Bronchial epithelial cell (primary cell): Measurements from ENCODE around the gene TYSND1. TPM values are rescaled to one million over a fixed set of nuclear protein-coding genes. Genes with fewer than 3 reads are reported as not detected.
"Not testable (repeated sequence)": the region's sequence is repeated elsewhere in the genome, so short reads cannot be mapped to it uniquely, and the experiment has no call there.

Experiments
- DNase-seq: peaks from one replicate; pipeline ENCODE4 v3.0.0-alpha.2; 2010; ENCODE audit warnings: low read depth
- FAIRE-seq: peaks from 2 replicates; lab custom pipeline; 2011; peaks lifted over from hg19 to GRCh38; lab: Jason Lieb, UNC
- H3K27me3 ChIP-seq: 2 replicates; pipeline ENCODE4 v1.5.1; 2011; ENCODE audit warnings: low read length; ENCODE audit not compliant: control insufficient read depth, insufficient read depth
- H3K36me3 ChIP-seq: 2 replicates; pipeline ENCODE4 v1.5.1; 2011; ENCODE audit warnings: low read length; ENCODE audit not compliant: control insufficient read depth, insufficient read depth
- H3K4me3 ChIP-seq: 2 replicates; pipeline ENCODE4 v1.5.1; 2011; ENCODE audit warnings: mild to moderate bottlenecking, low read depth, low read length, control low read depth
- total RNA-seq: library from RNA; depleted of rRNA; stranded (reverse); fragments of >200 nt; gene quantifications from 2 replicates; pipeline ENCODE4 v1.2.1, GENCODE V29; 2014
- TF ChIP-seq, protein P1 (sequence below): IDR thresholded peaks from 2 replicates; pipeline ENCODE4 v1.5.1; 2011; ENCODE audit warnings: mild to moderate bottlenecking, moderate library complexity, low read length, control low read depth, inconsistent platforms; ENCODE audit not compliant: insufficient read depth, severe bottlenecking

Gene TYSND1
- total RNA-seq, 1 donor from 2014 or later: 32.1 TPM

DNA sequence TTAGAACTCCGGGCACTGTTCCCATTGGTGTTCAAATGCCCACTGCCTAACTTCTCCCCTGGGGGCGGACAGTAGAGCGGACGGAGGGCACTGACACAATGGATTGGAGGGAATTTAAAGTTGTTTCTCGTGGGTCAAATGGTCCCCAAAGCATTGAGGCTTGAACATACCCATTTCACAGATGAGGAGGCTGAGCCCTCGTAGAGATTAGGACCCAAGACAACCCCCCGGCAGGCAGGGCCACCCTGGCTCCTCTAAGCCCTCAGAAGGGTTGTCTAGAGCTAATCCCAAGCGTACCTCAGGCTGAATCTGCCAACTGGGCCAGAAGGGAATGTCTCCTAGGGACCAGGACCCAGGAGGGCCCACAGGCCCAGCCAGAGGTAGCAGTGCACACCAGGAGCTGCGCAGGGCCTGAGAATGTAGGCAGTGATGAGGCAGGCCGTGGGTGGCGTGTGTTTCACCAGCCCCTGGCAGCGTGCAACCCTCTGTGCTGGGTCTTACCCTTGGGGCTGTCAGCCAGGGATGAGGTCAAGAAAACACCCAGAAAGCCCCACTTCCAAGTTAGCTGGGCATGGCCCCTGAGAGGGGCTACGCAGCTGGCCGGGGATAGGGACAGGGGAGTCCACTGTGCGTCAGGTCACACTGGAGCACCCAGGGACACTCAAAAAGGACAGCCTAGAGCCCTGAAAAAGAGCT, 19.7 kb downstream of the TYSND1 start:
- Histone ChIP-seq H3K4me3 (no peak overlapping the region), H3K36me3 (no peaks in the 10 kb centered on the region), H3K27me3 (no peaks in the 10 kb centered on the region)
- FAIRE-seq (no peak), DNase-seq (no peak)
- TF ChIP-seq, protein P1, sequence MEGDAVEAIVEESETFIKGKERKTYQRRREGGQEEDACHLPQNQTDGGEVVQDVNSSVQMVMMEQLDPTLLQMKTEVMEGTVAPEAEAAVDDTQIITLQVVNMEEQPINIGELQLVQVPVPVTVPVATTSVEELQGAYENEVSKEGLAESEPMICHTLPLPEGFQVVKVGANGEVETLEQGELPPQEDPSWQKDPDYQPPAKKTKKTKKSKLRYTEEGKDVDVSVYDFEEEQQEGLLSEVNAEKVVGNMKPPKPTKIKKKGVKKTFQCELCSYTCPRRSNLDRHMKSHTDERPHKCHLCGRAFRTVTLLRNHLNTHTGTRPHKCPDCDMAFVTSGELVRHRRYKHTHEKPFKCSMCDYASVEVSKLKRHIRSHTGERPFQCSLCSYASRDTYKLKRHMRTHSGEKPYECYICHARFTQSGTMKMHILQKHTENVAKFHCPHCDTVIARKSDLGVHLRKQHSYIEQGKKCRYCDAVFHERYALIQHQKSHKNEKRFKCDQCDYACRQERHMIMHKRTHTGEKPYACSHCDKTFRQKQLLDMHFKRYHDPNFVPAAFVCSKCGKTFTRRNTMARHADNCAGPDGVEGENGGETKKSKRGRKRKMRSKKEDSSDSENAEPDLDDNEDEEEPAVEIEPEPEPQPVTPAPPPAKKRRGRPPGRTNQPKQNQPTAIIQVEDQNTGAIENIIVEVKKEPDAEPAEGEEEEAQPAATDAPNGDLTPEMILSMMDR: no peak

GRCh38 chr10:70125918-70126552, 20.5 kb downstream of the TYSND1 start:
- DNase-seq (no peak), FAIRE-seq (no peak)
- TF ChIP-seq, protein P1: no peak

GRCh38 chr10:70124918-70125317, 21.6 kb downstream of the TYSND1 start:
- no peak for FAIRE-seq

More at GRCh38 chr10:70125918-70126552, 20.5 kb downstream of the TYSND1 start:
- no peak overlapping the region for H3K4me3 ChIP-seq
- no peaks in the 10 kb centered on the region for H3K27me3 ChIP-seq
- H3K36me3 ChIP-seq: no peaks in the 10 kb centered on the region

DNA sequence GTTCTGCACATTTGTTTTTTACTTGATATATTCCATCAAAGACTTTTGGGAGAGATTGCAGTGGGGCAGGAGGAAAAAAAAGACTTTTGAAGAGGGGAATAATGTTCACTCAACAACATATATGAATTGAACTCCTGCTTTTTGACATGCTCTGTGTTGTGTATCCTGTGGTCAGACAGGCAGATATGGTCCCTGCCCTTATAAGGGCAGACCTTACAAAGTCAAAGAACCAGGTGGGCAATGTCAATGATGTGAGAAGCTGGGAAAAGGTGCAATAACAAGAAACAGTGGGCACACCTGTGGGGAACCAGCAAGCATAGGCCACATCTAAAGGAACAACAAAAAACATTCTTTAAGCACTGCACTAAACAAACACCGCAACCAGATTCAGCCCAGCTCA, 22.1 kb downstream of the TYSND1 start:
- DNase-seq (no peak), FAIRE-seq (no peak)
- Histone ChIP-seq H3K36me3 (no peaks in the 10 kb centered on the region), H3K4me3 (no peak overlapping the region), H3K27me3 (no peaks in the 10 kb centered on the region)
- TF ChIP-seq, protein P1: no peak

More at GRCh38 chr10:70124918-70125317, 21.6 kb downstream of the TYSND1 start:
- H3K36me3 ChIP-seq: no peaks in the 10 kb centered on the region
- TF ChIP-seq, protein P1: no peak
- no peaks in the 10 kb centered on the region for H3K27me3 ChIP-seq
- H3K4me3 ChIP-seq: no peak overlapping the region
- DNase-seq: no peak

- FAIRE-seq: no peak
Measured at GRCh38 chr10:70123817-70124216, 22.7 kb downstream of the TYSND1 start.

GRCh38 chr10:70123166-70123565, 23.3 kb downstream of the TYSND1 start:
- DNase-seq, FAIRE-seq, H3K36me3 ChIP-seq, H3K4me3 ChIP-seq, H3K27me3 ChIP-seq: not testable (repeated sequence)

More at GRCh38 chr10:70123817-70124216, 22.7 kb downstream of the TYSND1 start:
- H3K36me3 ChIP-seq: peaks cover 1% of the 10 kb centered on the region
- TF ChIP-seq, protein P1: no peak
- no peak for DNase-seq
- no peak overlapping the region for H3K4me3 ChIP-seq
- H3K27me3 ChIP-seq: no peaks in the 10 kb centered on the region
